Calu3 (cell line): ENCODE measurements around the gene P2RY12. TPM values are rescaled to one million over a fixed set of nuclear protein-coding genes. Genes with fewer than 3 reads are reported as not detected.

ENCODE experiments used
- BruUV-seq: library from RNA; stranded (reverse); fragments of 400-500 nt; replicated peaks from 2 replicates; lab custom pipeline; 2021; lab: Mats Ljungman, UMichigan
- CTCF ChIA-PET: fragments of 300-600 bp; sonication (Branson Sonifier 250); formaldehyde crosslinking; loops from one replicate; lab custom pipeline; 2022; ENCODE audit warnings: antibody characterized with exemption; lab: Charles Lee
- DNase-seq: peaks from one replicate; pipeline ENCODE4 v3.0.0; 2022
- H3K27ac Mint-ChIP-seq: one replicate; pipeline ENCODE4 v1.8.0; 2022; ENCODE audit warnings: mixed read lengths; ENCODE audit not compliant: unreplicated experiment
- H3K27me3 Mint-ChIP-seq: one replicate; pipeline ENCODE4 v1.8.0; 2022; ENCODE audit warnings: mixed read lengths; ENCODE audit not compliant: unreplicated experiment
- H3K36me3 Mint-ChIP-seq: one replicate; pipeline ENCODE4 v1.8.0; 2022; ENCODE audit warnings: mild to moderate bottlenecking, moderate library complexity, mixed read lengths; ENCODE audit not compliant: insufficient read depth, unreplicated experiment
- H3K4me1 Mint-ChIP-seq: one replicate; pipeline ENCODE4 v1.8.0; 2022; ENCODE audit warnings: mild to moderate bottlenecking, low read depth, mixed read lengths; ENCODE audit not compliant: unreplicated experiment
- H3K4me3 Mint-ChIP-seq: one replicate; pipeline ENCODE4 v1.8.0; 2022; ENCODE audit warnings: mild to moderate bottlenecking, low read depth, moderate library complexity, mixed read lengths; ENCODE audit not compliant: unreplicated experiment
- H3K9me3 Mint-ChIP-seq: one replicate; pipeline ENCODE4 v1.8.0; 2022; ENCODE audit warnings: low read depth, mixed read lengths; ENCODE audit not compliant: unreplicated experiment
- CTCF ChIP-seq: fragments of 200-600 bp; IDR thresholded peaks from one replicate; pipeline ENCODE4 v1.8.0; 2022; ENCODE audit warnings: antibody characterized with exemption; ENCODE audit not compliant: unreplicated experiment
- intact Hi-C: fragments of 100-400 bp; cut with micrococcal nuclease; formaldehyde crosslinking; loops from one replicate; pipeline ENCODE4 v1.10.0; 2022; ENCODE audit not compliant: unreplicated experiment
- total RNA-seq: library from RNA; stranded (reverse); gene quantifications from 2 replicates; pipeline ENCODE4 v1.2.3, GENCODE V29; 2022

Gene P2RY12
- total RNA-seq, 1 experiment from 2014 or later, result not detected

- Mint-ChIP-seq H3K36me3 (no peaks in the 10 kb centered on the region), H3K4me3 (no peak overlapping the region), H3K27ac (no peak overlapping the region), H3K27me3 (no peaks in the 10 kb centered on the region), H3K4me1 (peaks cover under 1% of the 10 kb centered on the region), H3K9me3 (no peaks in the 10 kb centered on the region)
- intact Hi-C loops, result no loop called here
- no peak for DNase-seq
- BruUV-seq, result no TSS peak
- no peak for TF ChIP-seq CTCF
- CTCF ChIA-PET, result no interaction called here
Measured at GRCh38 chr3:151351219-151351618, 33.3 kb downstream of the P2RY12 start.

GRCh38 chr3:151350656-151351055 is 33.9 kb downstream of the P2RY12 start:
- Mint-ChIP-seq H3K27me3 (no peaks in the 10 kb centered on the region), H3K9me3 (no peaks in the 10 kb centered on the region), H3K36me3 (no peaks in the 10 kb centered on the region), H3K4me3 (no peak overlapping the region), H3K4me1 (peaks cover 7% of the 10 kb centered on the region), H3K27ac (no peak overlapping the region)
- no TSS peak for BruUV-seq
- CTCF ChIA-PET, result no interaction called here
- TF ChIP-seq CTCF, result no peak
- DNase-seq, result no peak
- intact Hi-C loops, result no loop called here

GRCh38 chr3:151347432-151347831 is 37.1 kb downstream of the P2RY12 start:
- Mint-ChIP-seq H3K9me3 (no peaks in the 10 kb centered on the region), H3K27ac (no peak overlapping the region), H3K27me3 (no peaks in the 10 kb centered on the region), H3K4me3 (no peak overlapping the region), H3K36me3 (no peaks in the 10 kb centered on the region), H3K4me1 (peaks cover 7% of the 10 kb centered on the region)
- DNase-seq, result no peak
- no TSS peak for BruUV-seq
- intact Hi-C loops, result no loop called here
- CTCF ChIA-PET, result interaction anchor here (1.3 kb wide), 1 partner anchor 11 kb away, joined by 3 read pairs; no protein-coding TSS in a partner anchor
- no peak for TF ChIP-seq CTCF

- Mint-ChIP-seq H3K4me3 (no peak overlapping the region), H3K27ac (no peak overlapping the region), H3K27me3 (no peaks in the 10 kb centered on the region), H3K36me3 (no peaks in the 10 kb centered on the region), H3K9me3 (no peaks in the 10 kb centered on the region), H3K4me1 (peaks cover 7% of the 10 kb centered on the region)
- intact Hi-C loops, result no loop called here
- no TSS peak for BruUV-seq
- DNase-seq, result no peak
- no peak for TF ChIP-seq CTCF
- CTCF ChIA-PET, result interaction anchor here (0.6 to 1.3 kb wide), 2 partner anchors 12 to 1056 kb away, joined by 3 read pairs; no protein-coding TSS in a partner anchor
Measured at GRCh38 chr3:151346292-151346691, 38.3 kb downstream of the P2RY12 start.
